ELF-1 (cell line): ENCODE results near the gene CREB3.

Experiments
- DNase-seq: peaks from one replicate; pipeline ENCODE4 v3.0.0-alpha.2; 2016; ENCODE audit warnings: low read depth, low spot score

Gene CREB3

DNA sequence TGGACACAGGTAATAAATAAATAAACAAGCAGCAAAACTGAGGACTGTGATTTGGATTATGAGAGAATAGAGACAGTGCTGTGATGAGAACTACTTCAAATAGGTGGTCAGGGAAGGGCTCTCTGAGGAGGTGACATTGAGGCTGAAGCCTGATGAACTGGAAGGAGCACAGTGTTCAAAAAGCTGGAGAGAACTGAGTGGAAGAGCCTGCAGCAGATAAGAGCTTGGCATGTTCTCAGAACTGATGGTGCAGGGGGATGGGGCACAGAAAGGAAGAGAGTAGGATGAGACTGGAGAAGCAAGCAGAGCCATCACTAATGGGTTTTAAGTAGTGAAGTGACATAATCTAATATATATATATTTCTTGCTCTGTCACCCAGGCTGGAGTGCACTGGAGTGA lies 31.5 kb upstream of the CREB3 start:
- DNase-seq: no peak

DNA sequence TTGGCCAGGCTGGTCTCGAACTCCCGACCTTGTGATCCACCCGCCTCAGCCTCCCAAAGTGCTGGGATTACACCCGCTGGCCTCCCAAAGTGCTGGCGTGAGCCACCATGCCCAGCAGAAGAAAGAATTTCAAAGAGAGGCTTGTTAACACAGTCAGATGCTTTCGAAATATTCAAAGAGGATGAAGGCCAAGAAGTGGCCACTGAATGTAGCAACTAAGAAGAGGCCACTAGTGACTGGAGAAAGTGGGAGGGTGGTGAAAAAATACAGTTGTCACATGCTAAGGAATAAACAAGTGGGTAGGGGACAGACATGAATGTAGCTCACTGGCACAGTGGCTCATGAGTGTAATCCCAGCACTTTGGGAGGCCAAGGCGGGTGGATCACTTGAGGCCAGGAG lies 29.8 kb upstream of the CREB3 start:
- no peak for DNase-seq

DNA sequence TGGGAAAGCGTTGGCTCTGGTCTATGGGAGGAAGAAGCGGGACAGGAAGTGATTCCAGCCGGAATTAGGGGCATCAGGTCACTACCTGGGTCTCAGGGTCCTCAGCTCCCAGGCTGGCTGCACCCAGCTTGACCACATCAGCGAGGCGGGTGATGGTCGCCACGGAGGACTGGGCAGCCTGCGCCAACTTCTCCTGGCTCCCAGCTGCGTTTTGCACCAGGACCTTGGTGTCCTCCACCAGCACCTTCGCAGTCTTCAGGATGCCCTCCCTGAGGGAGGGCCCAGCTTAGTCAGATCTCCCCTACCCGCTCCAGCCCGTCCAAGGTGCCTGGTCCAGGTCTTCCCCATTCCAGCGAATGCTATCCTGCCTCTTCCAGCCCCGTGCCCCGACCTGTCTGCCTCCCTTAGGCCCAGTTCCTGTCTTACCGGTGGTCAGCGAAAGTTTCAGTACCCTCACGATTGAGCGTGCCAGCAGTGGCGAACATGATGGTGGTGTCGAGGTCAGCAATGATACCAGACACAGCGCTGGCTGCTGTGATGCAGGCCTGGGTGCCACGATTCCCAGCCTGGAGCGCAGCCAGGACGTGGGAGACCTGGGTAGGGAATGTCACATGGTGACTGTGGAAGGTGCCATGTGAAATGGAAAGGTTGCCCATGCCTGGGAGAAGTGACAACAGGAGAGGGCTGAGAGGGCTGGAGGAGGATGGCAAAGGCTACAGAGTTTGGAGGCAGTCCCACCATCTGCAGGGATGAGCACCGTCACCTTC lies 28.4 kb upstream of the CREB3 start:
- DNase-seq: no peak

DNA sequence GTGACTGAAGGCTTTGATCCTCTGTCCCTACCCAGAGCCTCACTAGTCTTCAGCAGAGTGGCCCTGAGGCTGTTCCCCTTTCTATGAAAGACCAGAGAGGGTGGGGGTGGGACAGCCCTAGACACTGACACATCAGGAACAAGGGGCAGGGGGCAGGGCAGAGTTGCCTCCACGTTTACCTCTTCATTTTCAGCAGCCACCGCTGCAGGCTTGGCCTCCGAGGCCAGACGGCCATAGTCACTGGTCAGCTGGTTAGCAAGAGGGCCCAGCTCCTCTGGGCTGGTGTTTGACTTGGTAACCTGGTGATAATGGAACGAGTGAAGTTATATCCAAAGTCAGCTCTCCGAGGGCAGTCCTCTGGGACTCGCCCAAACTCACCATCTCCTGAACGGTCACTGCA lies 27.1 kb upstream of the CREB3 start:
- peak; percentile 49 for DNase-seq

DNA sequence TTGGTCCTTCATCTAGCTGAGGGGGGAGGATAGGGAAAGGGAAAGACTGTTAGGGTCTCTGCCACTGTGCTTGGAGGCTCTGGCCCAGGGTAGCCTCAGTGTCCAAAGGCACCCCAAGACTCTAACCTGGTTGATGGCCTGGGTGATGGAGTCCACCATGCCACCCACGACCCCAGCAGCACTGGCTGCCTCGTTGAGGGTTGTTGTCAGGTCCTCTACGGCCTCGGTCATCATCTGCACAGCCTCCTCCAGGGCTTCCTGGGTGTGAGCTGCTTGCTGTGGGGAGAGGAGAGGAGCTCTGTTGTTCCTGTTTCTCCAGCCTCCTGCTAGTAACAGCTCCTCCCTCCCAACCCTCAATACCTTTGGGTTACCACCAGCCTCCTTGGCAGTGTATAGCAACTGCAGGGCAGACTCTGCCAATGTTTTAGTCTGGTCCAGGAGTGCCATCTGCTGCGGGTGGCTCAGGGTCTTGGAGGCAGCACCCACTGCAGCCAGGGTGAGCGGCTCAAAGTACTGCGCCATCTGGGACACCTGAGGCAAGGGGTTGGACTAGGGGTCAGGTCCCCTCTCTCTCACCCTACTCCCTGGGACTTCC lies 26.5 kb upstream of the CREB3 start:
- DNase-seq: no peak

DNA sequence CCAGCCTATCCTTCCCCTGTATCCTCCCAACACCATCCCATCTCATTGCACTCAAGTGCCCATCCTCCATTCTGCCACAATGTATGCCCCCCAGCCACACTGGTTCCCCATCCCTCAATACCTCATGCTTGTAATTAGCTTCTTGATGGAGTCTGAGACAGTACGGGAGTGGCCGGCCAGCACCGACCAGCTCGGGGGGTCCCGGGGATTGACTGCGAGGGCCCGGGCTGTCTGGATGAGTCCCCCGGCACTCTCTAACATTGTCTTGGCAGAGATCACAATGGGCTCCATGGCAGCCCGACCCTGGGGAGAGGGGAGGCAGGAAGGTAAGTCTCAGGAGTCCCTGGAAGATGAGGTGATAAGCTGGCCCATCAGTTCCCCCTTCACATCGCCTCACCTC lies 25.5 kb upstream of the CREB3 start:
- no peak for DNase-seq

DNA sequence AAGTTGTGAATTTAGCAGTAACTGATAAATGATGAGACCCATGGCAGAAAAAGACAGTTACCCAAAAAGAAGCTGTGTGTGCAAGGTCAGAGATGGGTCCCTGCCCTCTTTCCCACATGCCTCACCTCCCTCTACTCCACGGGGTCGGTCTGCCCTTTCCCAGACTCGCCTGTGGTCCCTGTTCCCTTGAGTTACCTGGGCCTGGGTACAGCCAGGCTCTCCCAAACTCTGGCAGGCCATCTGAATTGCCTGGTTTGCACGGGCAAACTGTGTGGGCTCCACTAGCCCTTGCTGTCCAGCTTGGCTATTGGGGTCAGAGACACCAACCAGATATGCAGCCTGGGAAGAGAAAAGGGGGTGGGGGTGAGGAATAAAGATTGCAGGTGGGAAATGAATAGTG lies 24.3 kb upstream of the CREB3 start:
- no peak for DNase-seq

DNA sequence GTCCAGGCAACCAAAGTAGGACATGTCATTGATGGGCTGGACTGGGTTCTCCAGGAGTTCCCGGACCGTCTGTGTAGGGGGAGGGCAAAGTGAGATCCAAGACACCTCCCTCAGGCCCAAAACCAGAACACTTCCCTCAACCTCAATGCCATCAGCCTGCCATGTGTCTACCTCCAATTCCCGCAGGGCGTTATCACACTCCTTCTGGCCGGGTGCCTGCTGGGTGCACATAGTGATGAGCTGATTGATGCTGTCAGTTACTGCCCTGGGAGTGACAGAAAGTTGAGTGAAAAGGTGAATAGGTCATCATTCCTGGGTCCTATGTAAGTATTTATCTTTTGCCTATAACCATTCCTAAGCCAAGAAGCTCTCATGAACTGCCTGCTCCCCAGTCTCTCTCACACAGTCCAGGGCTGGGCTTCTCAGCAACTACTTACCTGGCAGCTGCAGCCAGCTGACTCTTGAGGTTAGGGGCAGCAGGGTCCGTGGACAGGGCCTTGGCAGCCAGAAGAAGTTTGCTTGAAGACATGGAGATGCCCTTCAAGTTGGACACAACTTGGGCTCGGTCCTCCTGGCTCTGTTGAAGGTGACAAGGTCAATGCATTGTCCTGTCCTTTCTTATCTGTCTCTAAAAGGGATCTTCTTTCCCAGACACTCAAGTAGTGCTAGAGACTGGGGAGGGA lies 21.5 kb upstream of the CREB3 start:
- DNase-seq: no peak

DNA sequence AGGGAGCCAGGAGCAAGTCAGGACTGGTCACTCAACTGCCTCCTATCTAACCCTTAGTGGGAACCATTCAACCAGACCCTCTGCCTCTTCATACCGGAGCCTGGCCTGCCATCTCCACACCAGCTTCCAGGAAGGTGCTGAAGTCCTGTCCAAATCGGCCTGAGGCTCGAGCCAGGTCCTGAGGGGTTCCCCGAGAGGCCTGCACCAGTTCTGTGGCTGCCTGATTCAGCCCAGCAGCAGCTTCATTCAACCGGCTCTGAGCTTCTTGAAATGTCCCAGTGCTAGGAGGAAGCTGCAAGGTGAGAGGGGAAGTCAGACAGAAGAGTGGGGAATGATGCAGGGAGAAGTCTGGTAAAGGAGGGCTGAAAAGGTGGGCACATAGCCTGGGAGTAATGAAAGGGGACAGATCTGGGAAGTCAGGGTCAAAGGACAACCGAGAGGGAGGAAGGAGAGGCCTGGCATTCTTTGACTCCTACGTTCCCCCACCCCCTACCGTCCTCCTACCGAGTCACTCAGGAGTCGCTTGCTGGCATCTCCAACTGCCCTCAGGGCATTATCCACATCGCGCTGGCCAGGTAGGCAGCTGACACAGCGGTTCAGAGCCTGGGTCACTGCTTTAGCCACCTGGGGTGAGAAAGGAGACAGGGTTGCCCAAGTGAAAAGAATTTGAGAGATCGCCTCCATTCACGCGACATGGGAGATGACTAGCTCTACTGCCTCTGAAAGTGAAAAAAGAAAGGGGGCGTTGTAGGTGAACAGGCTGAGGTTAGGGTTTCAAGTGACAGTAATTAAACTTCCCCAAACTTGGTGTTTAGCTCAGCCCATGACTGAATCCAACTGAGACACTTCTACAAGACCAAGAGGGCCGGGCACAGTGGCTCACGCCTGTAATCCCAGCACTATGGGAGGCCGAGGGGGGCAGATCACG lies 20.7 kb upstream of the CREB3 start:
- peak; percentile 71 for DNase-seq

DNA sequence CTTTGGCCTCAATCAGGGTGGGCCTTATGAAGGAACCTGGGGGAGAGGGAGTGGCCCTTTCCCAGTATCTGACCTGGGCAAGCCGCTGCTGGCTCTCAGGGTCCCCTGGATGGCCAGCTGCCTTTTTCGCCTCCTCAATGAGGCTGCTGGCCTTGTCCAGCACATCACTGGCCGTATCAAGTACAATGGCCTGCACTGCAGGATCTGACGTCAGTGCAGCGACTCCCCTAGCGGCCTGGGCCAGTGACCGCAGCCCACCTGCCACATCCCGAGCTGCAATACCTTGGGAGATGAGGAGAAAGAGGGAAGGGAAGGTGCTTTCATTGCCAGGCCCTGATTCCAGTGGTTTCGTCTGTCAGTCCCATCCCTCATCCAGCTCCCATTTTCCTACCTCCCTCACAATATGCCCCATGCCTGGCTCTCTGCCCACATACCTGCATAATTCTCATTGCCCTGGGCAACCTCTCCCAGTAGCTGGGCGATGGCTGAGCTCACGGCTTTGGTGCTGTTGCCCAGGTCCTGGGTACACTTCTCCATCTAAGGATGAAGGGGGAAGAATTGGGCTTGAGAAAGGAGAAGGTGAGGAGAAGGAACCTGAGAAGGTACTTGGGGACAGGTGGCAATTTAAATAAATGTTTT lies 19.6 kb upstream of the CREB3 start:
- no peak for DNase-seq

DNA sequence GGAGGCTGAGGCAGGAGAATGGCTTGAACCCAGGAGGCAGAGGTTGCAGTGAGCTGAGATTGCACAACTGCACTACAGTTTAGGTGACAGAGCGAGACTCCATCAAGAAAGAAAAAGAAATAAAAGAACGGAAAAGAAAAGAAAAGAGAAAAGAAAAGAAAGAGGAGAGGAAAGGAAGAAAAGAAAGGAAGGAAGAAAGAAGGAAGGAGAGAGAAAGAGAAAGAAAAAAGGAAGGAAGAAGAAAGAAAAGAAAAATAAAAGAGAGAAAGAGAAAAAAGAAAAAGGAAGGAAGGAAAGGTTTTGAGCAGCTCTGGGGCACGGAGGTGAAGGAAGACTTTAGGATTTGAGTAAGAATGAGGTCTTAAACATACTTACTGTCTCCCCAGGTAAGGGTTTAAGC lies 18.9 kb upstream of the CREB3 start:
- DNase-seq: no peak

DNA sequence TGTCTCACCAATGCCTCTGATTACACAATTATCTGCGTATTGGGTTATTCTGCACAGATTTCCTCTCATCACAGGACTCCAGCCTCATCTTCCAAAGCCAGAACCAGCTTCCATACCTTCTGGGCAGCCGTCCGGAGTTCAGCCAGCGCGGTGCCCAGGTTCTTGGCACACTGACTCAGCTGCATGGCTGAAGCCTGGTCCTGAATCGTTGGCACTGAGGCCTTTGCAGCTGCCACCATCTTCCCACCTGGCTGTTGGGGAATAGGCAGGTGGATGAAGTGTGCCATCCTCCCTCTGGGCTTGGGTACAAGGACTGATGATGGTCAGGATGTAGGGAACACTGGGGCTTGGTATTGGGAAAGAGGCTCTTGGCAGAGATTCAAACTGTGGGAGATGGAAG lies 18.3 kb upstream of the CREB3 start:
- DNase-seq: no peak

DNA sequence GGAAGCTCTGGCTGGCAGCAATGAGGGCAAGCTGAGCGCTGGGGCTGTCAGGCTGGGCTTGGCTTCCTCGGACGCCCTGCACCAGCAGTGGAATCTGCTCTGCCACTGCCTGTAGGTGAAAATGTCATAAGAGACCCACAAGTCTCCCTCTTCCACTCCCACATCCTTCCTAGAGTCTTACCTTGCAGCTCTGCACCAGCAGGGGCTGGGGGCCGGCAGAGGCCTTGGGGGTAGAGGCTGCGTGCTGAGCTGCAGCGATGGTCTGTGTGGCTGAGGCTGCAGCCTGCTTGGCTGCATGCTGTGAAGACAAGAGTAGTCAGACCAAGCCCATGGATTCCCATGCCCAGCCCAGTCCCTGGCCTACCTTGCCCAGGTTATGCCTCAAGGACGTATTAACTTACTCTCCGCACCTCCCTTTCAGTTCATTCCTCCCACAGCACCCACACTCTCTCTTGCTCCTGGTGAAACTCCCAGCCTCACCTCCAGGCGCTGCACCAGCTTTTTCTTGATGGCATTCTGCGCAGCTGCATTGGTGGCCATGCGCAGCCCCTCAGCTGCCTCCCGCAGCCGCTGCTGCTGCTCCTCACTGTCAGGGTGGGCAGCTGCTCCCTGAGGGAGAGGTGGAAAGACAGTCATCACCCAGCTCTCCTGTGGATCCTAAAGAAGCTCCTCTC lies 17.8 kb upstream of the CREB3 start:
- DNase-seq: no peak

DNA sequence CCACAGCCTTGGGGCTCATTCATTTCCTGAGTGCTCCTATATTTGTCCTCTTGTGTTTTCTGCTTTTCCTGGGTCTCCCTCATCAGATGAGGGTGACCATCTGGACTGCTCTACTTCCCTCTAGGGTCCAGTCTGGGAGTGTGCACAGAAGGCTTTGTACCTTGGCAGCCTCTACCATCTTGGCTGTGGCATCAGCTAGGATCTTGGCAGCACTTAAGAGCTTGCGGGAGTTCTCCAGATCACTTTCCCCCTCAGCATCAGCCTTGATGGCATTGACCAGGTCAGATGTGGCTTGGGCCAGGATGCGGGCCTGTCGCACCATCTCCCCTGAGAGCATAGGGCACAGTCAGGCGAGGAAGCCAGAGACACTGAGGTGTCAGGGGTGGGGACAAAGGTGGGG lies 16.2 kb upstream of the CREB3 start:
- no peak for DNase-seq

DNA sequence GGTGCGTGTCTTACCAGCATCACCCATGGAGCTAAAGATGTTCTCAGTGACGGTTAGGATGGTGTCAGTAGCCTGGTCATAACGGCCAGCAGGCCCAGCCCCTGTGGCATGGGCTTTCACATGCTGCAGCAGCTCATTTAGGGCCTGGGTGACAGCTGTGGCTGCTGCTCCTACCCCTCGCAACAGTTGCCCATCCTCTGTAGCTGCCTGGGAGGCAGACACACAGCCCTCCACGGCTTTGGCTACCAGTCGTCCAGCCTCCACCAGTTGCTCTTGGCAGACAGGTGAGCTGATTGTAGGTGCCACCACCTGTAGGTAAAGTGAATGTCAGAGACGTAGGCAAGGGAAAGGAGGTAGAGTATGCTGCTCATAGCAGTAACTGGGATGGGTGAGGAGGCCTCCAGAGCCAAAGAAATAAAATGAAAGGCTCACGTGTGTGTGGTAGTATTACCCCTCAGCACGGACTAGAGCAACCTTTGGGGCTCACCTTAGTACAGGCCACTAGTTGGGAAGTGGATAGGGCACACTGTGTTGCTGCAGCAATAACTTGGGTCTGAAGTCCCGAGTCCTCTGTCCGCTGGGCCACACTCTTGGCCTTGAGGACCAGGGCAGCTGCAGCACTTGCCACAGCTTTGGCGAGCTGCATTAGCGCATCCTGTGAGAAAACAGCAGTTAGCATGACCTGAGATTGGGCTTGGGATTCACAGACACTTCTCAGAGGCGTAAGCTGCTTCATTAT lies 15.2 kb upstream of the CREB3 start:
- no peak for DNase-seq

DNA sequence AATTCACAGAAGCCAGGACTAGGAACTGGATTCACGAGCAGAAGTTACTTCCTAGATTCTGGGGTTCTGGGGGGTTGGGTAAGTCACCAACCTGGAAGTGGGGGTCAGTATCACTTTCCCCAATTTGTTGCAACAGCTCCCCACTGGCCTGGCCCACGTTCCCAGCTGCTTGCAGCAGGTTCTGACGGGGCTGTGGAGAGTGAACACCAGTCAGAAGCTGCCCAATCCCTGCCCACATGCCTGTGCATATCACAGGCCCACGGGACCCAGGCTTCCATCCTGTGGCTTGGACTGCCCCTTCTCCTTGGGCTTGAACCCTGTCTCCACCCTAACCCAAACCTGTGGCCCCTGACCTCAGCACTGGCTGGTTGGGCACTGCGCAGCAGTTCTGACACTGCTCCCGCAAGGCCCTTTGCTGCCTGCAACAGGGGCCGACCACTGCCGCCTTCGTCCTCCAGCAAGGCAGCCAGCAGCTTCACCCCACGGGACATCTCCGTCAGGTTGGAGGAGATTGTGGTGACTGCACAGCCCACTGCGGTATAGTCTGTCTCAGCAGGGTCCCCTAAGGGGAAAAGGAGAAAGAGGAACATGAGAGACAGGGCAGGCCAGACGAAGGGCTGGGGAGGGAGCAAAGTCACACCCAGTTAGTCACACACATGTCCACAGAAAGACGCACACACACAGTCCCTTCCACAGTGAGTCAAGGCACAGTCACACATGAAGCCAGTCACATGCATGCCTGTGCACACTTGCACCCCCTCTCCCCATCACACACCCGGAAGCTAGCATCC lies 13.6 kb upstream of the CREB3 start:
- DNase-seq: no peak

DNA sequence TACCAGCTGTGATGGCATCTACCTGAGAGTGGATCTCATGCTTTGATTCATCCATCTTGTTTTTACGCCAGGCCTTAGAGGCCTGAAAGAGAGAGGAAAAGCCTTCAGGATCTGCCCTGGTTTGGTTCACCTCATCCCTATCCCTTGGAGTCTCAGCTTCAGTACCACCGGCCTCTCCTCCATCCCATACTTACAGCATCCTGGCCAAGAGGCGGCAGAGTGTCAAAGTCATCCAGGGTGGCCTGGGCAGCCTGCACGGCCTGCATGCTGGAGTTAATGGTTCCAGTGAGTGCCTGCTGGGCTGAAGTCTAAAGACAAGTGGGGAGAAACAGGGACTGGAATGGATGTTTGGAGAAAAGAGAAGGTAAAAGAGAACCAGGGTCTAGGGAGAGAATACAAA lies 12.9 kb upstream of the CREB3 start:
- DNase-seq: no peak

DNA sequence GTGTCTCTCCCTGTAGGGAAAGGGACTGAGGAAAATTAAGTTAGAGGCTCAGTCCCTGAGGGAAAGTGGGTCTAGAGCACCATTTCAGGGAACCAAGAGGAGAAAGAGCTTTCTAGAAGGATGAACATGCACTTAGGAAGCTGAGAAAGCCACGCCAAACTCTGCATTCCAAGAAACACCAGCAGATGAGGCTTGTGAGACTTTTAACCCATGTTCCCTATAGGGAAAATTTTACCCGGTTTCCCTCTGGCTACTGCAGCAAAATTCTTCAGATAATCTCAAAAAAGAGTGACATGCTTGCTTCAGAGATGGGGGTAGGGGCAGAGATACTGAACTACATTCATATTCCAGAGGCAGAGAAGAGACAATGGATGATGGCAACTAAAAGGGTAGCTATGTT lies 9.0 kb upstream of the CREB3 start:
- no peak for DNase-seq

DNA sequence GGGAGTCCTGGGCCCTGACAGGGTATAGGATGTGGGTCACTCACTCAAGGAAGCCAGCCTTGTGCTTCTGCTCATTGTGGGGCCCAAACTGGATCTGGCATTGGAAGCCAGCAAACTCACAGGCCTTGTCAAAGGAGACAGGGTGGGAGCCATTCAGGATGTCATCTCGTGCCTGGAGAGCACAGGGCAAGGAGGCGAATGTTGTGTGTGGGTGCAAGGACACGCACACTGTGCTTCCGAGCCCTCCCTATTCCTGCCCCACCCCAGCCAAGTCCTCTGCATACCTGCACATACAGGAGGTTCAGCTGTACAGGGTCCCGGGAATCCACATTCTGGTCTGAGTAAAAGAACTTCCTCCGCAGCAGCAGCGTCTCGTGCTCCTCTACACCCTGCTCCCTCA lies 8.6 kb upstream of the CREB3 start:
- DNase-seq: no peak

DNA sequence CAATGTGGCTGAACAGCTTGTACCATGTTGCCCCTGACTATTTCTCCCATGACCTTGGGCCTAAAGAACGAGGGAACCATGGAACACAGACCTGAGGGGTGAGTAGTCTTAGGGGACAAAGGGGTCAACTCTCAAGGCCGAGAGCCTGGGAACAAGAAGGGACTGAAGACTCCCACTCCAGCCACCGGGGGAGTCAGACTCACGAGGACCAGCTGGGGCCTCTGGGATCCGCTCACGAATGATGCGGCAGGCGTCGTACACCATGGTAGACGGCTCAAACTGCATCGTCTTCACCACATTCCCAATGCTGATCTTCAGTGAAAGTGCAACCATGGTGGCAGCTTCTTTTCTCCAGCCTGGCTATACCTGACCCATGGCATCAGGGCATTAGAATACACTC lies 7.1 kb upstream of the CREB3 start:
- DNase-seq: no peak
